Caco-2 (cell line): ENCODE measurements around the gene EPB41. TPM values are rescaled to one million over a fixed set of nuclear protein-coding genes. Genes with fewer than 3 reads are reported as not detected.

Experiments used
- BruUV-seq: library from RNA; stranded (reverse); fragments of 400-500 nt; replicated peaks from 2 replicates; lab custom pipeline; 2021; lab: Mats Ljungman, UMichigan
- CTCF ChIA-PET: fragments of 300-600 bp; sonication (Branson Sonifier 250); formaldehyde crosslinking; loops from one replicate; lab custom pipeline; 2022; ENCODE audit warnings: antibody characterized with exemption; lab: Charles Lee
- POLR2A ChIA-PET: fragments of 300-600 bp; sonication (Branson Sonifier 250); formaldehyde crosslinking; loops from one replicate; lab custom pipeline; 2022; ENCODE audit warnings: antibody characterized with exemption; lab: Charles Lee
- DNase-seq, 2 experiments: peaks; one replicate each; pipeline versions ENCODE4 v3.0.0 to v3.0.0-alpha.2; 2020 to 2022
- H3K27me3 ChIP-seq: replicated peaks from 2 replicates; pipeline ENCODE4 v1.6.0; 2011; ENCODE audit warnings: low read length; ENCODE audit not compliant: control insufficient read depth, insufficient read depth
- H3K36me3 ChIP-seq: 2 replicates; pipeline ENCODE4 v1.5.1; 2011; ENCODE audit warnings: low read length; ENCODE audit not compliant: control insufficient read depth, insufficient read depth
- H3K4me1 ChIP-seq: fragments of 250-450 bp; sonication (Bioruptor Pico); 2 replicates; pipeline ENCODE4 v1.5.1; 2020; ENCODE audit warnings: mild to moderate bottlenecking
- H3K4me3 ChIP-seq: 2 replicates; pipeline ENCODE4 v1.5.1; 2011; ENCODE audit warnings: low read depth, mild to moderate bottlenecking, control low read depth, low read length
- H3K9me3 ChIP-seq: fragments of 250-450 bp; sonication (Bioruptor Pico); 2 replicates; pipeline ENCODE4 v1.5.1; 2020; ENCODE audit warnings: mild to moderate bottlenecking, moderate library complexity
- H3K27ac Mint-ChIP-seq: one replicate; pipeline ENCODE4 v1.8.0; 2022; ENCODE audit warnings: mixed read lengths; ENCODE audit not compliant: unreplicated experiment
- H3K27me3 Mint-ChIP-seq: one replicate; pipeline ENCODE4 v1.8.0; 2022; ENCODE audit warnings: mixed read lengths; ENCODE audit not compliant: insufficient read depth, unreplicated experiment
- H3K36me3 Mint-ChIP-seq: one replicate; pipeline ENCODE4 v1.8.0; 2022; ENCODE audit warnings: mild to moderate bottlenecking, mixed read lengths; ENCODE audit not compliant: insufficient read depth, unreplicated experiment
- H3K4me1 Mint-ChIP-seq: one replicate; pipeline ENCODE4 v1.8.0; 2022; ENCODE audit warnings: low read depth, mixed read lengths; ENCODE audit not compliant: unreplicated experiment
- H3K4me3 Mint-ChIP-seq: one replicate; pipeline ENCODE4 v1.8.0; 2022; ENCODE audit warnings: mild to moderate bottlenecking, moderate library complexity, mixed read lengths; ENCODE audit not compliant: unreplicated experiment
- H3K9me3 Mint-ChIP-seq: one replicate; pipeline ENCODE4 v1.8.0; 2022; ENCODE audit warnings: mixed read lengths; ENCODE audit not compliant: unreplicated experiment
- intact Hi-C: fragments of 100-400 bp; cut with micrococcal nuclease; formaldehyde crosslinking; loops from one replicate; pipeline ENCODE4 v1.10.0; 2022; ENCODE audit not compliant: unreplicated experiment
- total RNA-seq: library from RNA; stranded (reverse); gene quantifications from 2 replicates; pipeline ENCODE4 v1.2.3, GENCODE V29; 2022
- TF ChIP-seq, protein P1 (sequence below), 2 experiments: fragments of 200-600 bp in 1 of 2; IDR thresholded peaks; 1 replicate in 1 of 2; 2 replicates in 1 of 2; pipeline versions ENCODE4 v1.5.1 to v1.8.0; 2011 to 2022; ENCODE audit warnings: antibody characterized with exemption in 1 of 2, control low read depth in 1 of 2, inconsistent platforms in 1 of 2, low read depth in 1 of 2, low read length in 1 of 2, mild to moderate bottlenecking in 1 of 2, moderate library complexity in 1 of 2; ENCODE audit not compliant: insufficient read depth in 1 of 2, severe bottlenecking in 1 of 2, unreplicated experiment in 1 of 2

Gene EPB41
- total RNA-seq, 1 experiment from 2014 or later, result 29.5 TPM

DNA sequence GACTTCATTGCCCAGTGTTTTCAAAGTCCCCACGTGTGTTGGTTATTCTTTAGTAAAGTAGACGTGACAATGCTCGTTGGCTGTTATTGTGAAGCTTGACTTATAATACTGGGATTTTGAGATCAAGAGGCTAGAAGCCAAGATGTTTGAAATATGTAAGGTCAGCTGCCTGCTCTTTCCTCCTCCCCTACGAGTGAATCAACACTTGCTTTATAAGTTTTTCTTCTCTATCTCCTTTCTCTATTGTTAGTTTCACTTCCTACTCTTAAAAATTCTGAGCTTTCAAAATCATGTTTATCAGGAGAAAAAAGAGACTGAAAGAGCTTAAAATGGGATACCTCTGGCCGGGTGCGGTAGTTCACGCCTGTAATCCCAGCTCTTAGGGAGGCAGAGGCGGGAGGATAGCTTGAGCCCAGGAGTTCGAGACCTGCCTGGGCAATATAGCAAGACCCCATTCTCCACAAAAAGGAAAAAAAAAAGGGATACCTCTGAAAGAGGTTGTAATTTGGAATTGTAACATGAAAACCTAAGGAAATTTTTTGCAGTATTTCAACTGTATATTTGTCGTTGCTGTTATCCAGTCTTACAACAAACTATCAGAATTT, 72.0 kb downstream of the EPB41 start:
- Mint-ChIP-seq H3K27me3 (no peaks in the 10 kb centered on the region), H3K4me3 (no peak overlapping the region), H3K27ac (no peak overlapping the region), H3K4me1 (no peaks in the 10 kb centered on the region), H3K36me3 (peaks cover 4% of the 10 kb centered on the region), H3K9me3 (no peaks in the 10 kb centered on the region)
- CTCF ChIA-PET, result no interaction called here
- no peaks in the 10 kb centered on the region for H3K36me3 ChIP-seq
- no peak for DNase-seq
- BruUV-seq, result no TSS peak
- H3K4me1 ChIP-seq, result no peaks in the 10 kb centered on the region
- intact Hi-C loops, result no loop called here
- TF ChIP-seq, protein P1, sequence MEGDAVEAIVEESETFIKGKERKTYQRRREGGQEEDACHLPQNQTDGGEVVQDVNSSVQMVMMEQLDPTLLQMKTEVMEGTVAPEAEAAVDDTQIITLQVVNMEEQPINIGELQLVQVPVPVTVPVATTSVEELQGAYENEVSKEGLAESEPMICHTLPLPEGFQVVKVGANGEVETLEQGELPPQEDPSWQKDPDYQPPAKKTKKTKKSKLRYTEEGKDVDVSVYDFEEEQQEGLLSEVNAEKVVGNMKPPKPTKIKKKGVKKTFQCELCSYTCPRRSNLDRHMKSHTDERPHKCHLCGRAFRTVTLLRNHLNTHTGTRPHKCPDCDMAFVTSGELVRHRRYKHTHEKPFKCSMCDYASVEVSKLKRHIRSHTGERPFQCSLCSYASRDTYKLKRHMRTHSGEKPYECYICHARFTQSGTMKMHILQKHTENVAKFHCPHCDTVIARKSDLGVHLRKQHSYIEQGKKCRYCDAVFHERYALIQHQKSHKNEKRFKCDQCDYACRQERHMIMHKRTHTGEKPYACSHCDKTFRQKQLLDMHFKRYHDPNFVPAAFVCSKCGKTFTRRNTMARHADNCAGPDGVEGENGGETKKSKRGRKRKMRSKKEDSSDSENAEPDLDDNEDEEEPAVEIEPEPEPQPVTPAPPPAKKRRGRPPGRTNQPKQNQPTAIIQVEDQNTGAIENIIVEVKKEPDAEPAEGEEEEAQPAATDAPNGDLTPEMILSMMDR (IDR thresholded peaks at IDR 0.05; ENCODE audit: insufficient read depth in 1 of 2, low read depth in 1 of 2, low read length in 1 of 2, severe bottlenecking in 1 of 2, unreplicated experiment in 1 of 2), result no peak
- H3K9me3 ChIP-seq, result no peaks in the 10 kb centered on the region
- no peaks in the 10 kb centered on the region for H3K27me3 ChIP-seq
- POLR2A ChIA-PET, result no interaction called here
- H3K4me3 ChIP-seq, result no peak overlapping the region

DNA sequence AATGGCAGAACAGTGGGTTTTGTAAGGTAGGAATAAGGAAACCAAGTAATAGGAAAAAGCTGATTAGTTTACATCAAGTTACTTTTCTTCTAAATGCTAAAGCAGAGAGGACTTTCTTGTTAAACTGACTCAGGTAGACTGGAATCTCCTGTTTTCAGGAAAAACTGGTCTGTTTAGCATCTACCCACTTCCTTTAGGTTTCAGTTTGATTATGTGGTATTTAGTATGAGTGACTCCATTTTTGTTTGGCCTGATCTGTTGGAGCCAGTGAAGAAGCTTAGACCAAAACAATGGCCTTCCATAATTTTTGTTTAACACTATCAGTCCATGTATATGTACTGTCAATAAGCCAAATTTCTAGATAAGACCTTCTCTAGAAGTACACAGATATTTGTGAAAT, 88.4 kb downstream of the EPB41 start:
- Histone ChIP-seq H3K27me3 (no peaks in the 10 kb centered on the region), H3K9me3 (no peaks in the 10 kb centered on the region), H3K4me3 (no peak overlapping the region), H3K4me1 (no peaks in the 10 kb centered on the region), H3K36me3 (no peaks in the 10 kb centered on the region)
- DNase-seq, result no peak
- Mint-ChIP-seq H3K4me1 (no peaks in the 10 kb centered on the region), H3K9me3 (no peaks in the 10 kb centered on the region), H3K27me3 (no peaks in the 10 kb centered on the region), H3K27ac (no peak overlapping the region), H3K4me3 (no peak overlapping the region), H3K36me3 (no peaks in the 10 kb centered on the region)
- no TSS peak for BruUV-seq
- TF ChIP-seq, protein P1 (IDR thresholded peaks at IDR 0.05; ENCODE audit: insufficient read depth in 1 of 2, low read depth in 1 of 2, low read length in 1 of 2, severe bottlenecking in 1 of 2, unreplicated experiment in 1 of 2), result no peak
- intact Hi-C loops, result no loop called here
- ChIA-PET POLR2A (no interaction called here), CTCF (no interaction called here)

DNA sequence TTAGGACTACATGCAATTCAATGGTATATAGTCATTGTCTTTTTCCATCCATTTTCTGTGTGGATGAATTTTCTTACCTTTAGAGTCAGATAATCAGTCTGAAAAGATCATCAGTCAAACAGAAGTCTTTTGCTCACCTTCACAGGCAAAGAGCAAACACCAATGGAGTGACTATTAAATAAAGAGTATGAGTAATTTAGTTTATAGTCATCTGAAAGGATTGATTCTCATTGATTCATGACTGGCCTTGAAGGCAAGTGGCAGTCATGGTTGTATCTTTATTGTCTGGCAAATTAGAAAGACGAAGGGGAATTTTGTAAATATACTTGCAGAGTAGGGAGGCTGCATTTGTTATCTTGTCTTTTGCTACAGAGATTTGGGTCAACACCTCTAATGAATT, 89.9 kb downstream of the EPB41 start:
- ChIA-PET CTCF (no interaction called here), POLR2A (no interaction called here)
- Mint-ChIP-seq H3K36me3 (no peaks in the 10 kb centered on the region), H3K4me3 (no peak overlapping the region), H3K4me1 (no peaks in the 10 kb centered on the region), H3K27ac (no peak overlapping the region), H3K9me3 (no peaks in the 10 kb centered on the region), H3K27me3 (no peaks in the 10 kb centered on the region)
- Histone ChIP-seq H3K9me3 (no peaks in the 10 kb centered on the region), H3K27me3 (no peaks in the 10 kb centered on the region), H3K36me3 (no peaks in the 10 kb centered on the region), H3K4me1 (no peaks in the 10 kb centered on the region), H3K4me3 (no peak overlapping the region)
- intact Hi-C loops, result no loop called here
- DNase-seq, result no peak
- BruUV-seq, result no TSS peak
- TF ChIP-seq, protein P1 (IDR thresholded peaks at IDR 0.05; ENCODE audit: insufficient read depth in 1 of 2, low read depth in 1 of 2, low read length in 1 of 2, severe bottlenecking in 1 of 2, unreplicated experiment in 1 of 2), result no peak
